GM20000 (cell line): ENCODE results near the gene LIMCH1.

Experiments
- DNase-seq: peaks from one replicate; pipeline ENCODE4 v3.0.0; 2012; ENCODE audit warnings: low spot score
- CTCF ChIP-seq: IDR thresholded peaks from 2 replicates; pipeline ENCODE4 v1.5.1; 2012; ENCODE audit warnings: mild to moderate bottlenecking, control low read depth; ENCODE audit errors: extremely low read depth, missing control alignments

LIMCH1 gene

DNA sequence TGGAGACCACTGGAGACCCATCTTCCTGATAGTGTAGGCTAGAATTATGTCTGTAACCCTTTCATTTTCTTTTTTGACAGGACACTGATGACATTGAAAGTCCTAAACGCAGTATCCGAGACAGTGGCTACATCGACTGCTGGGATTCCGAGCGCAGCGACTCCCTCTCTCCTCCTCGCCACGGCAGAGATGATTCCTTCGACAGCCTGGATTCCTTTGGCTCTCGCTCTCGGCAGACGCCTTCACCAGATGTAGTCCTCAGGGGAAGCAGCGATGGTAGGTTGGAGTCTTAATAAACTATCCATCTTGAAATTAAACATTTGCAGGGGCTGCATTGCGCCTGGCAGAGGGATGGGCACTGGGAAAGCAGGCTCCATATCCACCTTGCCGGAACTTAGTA, 75.4 kb downstream of the LIMCH1 start:
- DNase-seq = no peak
- TF ChIP-seq CTCF = no peak

DNA sequence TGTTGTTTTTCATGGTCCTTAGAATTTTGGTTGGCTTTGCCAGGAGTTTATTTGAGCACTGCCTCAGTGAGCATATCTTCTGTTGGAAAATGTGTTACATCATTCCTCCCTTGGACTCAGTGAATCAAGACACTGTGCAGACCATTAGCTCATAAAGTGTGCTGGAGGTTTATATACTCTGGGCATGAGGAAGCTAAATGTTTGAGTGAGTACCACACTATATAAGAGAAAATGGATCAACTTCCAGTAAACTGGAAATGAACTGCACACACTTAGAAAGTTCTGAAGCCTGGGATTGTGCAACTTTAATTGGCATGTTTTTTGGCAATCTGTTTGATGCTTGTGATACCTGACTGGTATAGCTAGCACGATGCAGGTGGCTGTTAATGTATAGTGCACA, 75.9 kb downstream of the LIMCH1 start:
- DNase-seq = no peak

DNA sequence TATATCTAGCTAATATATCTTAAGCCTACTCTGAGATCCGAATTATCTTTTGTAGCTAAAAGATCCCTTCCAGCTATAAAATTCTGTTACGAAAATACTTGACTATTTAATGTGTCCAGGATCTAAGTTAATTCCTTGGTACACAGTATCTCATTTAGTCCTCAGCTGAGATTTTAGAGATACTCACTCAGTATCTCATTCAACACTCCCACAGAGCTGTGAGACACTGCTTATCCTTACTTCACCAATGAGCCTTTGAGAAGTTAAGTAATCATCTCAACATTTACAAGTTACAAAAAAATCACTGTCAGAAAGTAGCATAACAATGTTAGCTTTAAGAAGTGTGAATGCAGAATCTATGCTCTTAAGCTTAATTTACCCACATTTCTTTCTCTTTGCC, 76.6 kb downstream of the LIMCH1 start:
- no peak for TF ChIP-seq CTCF
- DNase-seq = no peak

More for the DNA sequence above, 75.9 kb downstream of the LIMCH1 start:
- no peak for TF ChIP-seq CTCF

DNA sequence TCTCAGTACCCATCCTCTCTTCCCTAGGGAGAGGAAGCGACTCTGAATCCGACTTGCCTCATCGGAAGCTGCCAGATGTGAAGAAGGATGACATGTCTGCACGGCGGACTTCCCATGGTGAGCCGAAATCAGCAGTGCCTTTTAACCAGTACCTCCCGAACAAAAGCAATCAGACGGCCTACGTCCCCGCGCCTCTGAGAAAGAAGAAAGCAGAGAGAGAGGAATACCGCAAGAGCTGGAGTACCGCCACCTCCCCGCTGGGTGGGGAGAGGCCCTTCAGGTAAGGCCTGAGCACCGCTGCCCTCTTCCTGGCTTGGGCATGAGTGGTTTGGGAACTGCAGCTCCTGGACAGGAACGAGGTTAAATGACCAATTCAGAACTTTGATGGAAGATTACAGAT, 81.2 kb downstream of the LIMCH1 start:
- TF ChIP-seq CTCF = no peak
- DNase-seq = no peak

DNA sequence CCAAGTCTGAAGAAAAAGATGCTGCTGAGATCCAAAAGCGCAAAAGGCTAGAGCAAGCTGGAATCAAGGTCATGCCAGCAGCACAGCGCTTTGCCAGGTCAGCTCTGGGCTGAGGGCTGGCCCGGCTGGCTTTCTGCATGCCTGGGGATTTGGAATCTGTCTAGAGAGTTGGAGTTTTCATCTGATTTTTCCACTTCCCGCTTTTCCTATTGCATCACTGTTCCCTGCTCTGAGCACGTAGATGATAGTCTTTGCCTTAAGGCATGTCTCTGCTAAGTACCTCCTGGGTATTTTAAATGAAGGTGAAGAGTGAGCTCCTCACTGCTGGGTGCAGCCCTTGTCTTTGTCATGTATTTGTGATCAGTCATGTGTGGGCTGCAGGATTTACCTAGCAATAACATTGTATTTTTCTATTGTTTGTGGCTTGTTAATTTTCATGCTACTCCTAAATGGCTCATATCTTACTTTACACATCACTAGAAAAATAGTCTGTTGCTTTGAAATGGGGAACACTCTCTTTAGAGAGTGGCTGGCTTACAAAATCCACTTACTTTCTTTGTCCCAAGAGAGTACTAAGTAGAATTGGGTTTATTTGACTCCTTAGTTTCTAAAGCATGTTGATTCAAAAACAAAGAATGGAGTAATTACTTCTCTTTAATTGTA, 82.8 kb downstream of the LIMCH1 start:
- no peak for DNase-seq
- no peak for TF ChIP-seq CTCF

- TF ChIP-seq CTCF = no peak
- no peak for DNase-seq
Observed at GRCh38 chr4:41622787-41623186, 84.8 kb downstream of the LIMCH1 start.

- no peak for DNase-seq
- no peak for TF ChIP-seq CTCF
Observed at GRCh38 chr4:41624765-41625164, 86.8 kb downstream of the LIMCH1 start.
